GM04503 (cell line): ENCODE results near the gene INHA.
A peak's percentile ranks its signal among the peaks of the same experiment; 100 is the strongest.

Experiments used
- DNase-seq: peaks from one replicate; pipeline ENCODE4 v3.0.0-alpha.2; 2012; ENCODE audit warnings: low read depth

Gene INHA

DNA sequence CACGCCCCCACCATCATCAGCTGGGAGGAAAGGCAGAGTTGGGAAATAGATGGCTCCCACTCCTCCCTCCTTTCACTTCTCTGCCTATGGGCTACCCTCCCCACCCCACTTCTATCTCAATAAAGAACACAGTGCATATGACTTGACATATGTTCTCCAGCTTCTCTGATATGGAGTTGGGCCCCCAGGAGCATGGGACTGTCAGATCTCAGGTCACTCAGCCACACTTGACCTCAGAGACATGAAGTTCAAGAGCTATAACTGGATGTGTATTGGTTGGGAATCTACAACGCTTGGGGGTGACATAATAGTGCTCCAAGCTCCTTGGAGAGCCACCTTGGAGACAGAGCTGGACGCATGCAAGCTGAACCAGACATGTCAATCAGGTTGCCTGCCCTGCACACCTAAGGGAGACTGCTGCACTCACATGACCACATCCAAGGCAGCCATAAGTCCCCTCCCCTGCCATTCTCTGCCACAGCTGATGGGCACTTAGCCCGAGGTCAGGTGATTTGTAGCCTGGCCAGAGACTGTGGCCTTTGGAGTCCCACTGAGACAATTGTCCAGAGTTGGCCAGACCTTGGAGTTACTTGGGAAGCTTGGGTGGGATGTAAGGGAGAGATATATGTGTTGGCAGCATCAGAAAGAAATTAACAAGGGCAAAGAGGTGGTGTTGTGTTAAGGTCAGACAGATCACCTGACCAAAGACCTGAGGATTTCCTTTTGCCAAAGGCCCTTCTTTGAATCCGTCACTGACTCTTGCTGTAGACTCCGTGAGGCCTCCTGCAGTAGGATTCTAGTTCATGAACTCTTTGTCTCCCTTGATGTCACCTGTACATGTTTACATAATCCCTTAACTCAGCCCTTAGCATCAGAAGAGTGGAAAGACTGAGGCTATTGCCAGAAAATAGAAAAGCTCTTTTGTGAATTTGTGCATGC is 3.7 kb downstream of the INHA start:
- DNase-seq = no peak

DNA sequence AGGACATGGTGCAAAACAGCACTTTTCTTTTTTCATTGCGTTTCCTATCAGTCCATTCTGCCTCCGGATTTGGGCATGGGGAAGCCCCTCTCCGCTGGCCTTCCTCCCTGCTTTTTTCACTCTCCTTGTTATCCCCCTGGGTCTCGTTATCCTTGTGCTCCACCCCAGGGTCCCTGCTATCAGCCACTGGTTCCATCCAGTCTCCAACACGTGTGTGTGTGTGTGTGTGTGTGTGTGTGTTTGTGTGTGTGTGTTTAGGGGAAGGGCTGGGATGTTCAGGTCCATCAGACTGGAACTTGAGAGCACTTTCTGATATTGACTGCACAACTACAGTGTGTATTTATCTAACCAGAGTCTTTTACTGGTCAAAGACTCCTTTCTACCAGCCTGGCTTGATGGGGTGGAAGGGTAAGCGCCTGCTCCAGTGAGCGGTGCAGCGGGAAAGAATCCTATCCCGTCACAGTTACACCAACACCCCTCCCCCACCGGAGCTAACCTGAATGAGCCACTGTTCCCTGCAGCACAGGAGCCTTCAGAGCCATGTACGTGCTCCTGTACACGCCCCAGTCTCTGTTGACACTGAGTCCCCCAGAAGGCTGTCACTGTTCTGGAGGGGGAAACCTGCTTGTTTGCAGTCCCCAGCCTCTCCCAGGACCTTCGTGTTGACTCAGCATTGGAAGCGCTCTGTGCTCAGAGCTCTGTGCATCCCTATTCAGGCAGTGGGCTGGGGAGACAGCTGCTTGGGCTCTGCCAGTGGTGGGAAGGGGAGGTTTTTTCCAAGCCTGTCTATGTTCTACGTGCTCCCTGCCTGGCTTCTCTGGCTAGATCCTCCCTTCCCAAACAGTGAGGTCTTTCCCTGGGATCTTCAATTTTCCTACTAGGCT is 4.6 kb downstream of the INHA start:
- DNase-seq = no peak

DNA sequence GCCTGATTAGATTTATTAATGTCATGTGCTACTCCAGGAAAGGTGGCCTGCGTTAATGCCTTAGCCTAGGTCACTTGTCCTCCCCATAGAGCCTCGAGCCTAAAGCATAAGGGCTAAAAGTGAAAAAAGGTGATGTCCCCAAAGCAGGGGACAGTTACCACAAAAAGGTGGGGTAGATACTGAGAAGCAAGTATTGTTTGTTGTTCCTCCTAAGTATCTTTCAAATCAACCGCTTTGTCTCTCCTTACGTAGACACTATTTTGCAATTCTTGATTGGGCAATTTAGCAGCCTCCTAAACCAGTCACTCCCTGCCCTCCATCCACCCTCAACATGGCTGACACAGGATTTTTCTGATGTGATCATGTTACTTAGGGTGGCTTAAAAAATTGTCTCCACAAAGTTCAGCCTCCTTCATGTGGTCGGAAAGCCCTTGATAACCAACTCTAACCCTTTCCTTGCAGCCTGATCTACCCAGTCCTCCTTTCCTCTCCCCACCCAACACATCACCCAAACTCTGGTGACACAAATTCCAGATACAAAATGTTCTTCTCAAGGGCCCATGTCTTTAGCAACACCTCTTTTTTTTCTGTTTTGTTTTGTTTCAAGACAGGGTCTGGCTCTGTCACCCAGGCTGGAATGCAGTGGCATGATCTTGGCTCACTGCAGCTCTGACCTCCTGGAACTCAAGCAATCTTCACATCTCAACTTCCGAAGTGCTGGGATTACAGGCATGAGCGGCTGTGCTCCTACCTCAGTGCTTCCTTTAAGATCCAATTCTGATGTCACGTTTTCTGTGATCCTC is 6.9 kb downstream of the INHA start:
- DNase-seq = no peak

DNA sequence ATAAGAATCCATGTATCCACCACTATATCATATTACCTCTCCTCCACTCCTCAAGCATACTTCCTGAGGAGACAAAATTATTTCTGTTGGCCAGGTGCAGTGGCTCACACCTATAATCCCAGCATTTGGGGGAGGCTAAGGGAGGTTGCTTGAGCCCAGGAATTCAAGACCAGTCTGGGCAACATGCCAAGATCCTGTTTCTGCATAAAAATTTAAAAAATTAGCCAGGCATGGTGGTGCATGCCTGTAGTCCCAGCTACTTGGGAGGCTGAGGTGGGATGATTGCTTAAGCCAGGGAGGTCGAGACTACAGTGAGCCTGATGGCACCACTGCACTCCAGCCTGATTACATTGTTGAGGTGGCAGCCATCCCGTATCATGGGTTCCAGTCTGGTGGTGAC is 9.2 kb downstream of the INHA start:
- DNase-seq = no peak

DNA sequence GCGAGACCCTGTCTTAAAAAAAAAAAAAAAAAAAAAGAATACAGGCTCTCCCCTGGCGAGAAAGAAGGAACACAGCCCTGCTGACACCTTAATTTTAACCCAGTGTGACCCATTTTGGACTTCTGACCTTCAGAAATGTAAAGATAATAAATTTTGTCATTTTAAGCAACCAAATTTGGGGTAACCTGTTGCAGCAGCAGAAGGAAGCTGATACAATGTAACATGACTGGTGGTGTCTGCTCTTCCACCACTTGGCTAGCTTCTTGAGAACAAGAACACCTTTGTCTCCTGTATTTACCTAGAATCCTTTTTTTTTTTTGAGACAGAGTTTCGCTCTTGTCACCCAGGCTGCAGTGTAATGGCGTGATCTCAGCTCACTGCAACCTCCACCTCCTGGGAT is 19.0 kb downstream of the INHA start:
- DNase-seq = no peak

DNA sequence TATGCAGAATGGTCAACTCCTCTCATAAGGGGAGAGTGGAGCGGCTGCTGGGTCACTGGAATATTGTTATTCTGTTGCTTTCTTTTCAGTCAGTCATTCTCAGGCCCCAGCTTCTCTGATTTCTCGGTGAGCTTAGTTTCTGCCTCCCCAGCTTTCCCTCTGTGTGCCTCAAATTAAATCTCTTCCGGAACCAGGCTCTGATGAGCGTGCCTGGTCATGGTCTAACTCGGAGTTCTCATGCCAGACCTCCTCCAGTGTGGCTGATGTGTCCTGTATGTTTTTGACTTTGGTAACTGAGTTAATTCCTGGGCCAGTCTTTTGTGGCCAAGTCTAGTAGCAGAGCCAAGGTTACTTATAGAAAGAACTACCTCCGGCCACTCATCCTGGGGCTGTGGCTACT is 20.6 kb downstream of the INHA start:
- DNase-seq = no peak

DNA sequence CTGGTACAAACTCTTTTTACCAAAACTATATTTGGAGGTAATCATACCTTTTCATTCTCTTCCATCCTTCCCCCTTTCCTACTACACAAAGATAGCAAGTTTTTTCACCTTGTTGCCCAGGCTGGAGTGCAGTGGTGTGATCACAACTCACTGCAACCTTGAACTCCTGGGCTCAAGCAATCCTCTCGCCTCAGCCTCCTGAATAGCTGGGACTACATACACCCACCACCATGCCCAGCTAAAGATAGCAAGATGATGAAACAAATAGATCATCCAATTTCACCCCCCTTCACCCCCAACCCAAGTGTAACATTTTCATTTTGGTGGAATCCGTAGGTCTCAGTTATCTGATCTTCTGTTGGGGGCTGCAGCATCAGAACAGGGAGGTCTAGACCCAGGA is 21.0 kb downstream of the INHA start:
- DNase-seq = no peak

DNA sequence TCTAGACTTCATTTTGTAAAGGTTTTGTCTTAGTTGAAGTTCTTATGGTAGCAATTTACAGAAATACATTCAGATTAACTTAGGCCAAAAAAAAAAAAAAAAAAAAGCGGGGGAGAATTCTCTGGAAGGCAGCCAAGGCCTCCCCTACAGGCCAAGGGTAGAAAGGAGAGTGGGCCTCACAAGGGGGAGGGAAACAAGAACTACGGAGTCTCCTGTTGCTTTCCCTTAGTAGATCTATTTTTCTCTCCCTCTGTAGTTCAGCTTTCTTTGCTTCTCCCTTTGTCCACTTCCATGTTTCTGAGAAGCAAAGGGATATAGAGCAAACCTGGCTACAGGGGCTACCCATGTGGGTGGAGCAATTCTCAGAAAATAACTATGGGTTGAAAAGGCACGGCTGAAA is 23.1 kb downstream of the INHA start:
- DNase-seq = no peak

DNA sequence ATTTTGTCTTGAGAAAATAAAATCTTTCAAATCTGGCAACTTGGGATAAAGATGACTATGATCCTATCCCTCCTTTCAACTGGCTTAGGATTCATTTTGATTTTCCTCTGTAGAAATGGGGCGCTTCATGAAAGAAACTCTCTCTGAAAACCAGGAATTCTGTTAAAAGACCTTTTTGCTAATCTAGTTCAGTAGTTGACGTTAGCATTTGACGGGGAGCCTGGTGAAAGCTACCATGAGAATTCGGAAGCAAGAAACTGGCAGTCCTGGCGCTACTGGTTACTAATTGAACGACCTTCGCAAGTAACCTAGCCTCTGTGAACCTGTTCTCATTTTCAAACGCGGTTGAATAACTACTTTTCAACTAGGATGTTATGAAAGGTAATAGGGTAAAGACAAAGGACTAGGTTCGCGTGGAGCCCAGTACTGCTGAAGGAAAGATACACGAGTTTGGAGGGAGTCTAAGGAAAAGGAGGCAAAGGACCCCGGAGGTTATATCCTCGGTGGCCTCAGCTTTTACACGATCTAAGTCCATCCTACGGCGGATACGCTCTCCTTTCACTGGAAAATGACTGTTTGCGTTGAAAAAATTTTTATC is 24.9 kb downstream of the INHA start:
- DNase-seq = no peak

DNA sequence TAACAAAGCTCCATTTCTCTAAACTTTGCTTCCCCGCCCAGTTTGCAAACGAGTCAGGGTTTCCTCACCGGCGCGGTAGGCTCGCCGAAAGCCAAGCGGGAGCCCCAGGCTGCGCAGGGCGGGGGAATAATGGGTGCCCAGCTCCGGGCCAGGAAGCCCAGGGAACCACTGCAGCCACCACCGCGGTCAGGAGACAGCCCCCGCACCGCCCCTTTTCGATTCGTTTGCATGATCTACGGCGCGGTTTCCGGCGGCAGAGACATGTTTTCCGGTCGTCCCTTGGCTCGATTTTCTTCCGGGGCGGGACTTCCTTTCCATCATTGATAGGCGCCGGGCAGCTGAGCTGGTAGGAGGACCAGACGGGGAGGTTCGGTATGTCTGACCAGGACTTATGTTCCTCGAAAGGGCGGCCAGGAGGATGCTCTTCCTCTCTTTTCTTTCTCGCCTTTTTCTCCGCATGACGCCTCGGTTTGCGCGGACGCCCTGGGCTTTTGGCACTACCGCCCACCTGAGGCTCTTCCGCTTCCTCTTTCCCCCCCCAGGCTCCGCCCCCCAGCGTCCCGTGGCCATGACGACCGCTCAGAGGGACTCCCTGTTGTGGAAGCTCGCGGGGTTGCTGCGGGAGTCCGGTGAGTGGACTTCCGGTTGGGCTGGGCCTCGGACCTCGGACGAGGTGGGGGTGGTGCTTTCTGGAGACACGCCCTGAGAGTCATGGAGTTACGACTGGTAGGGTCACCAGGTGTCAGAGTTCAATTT is 25.6 kb downstream of the INHA start, which contains the start of gene STK11IP:
Gene STK11IP (plus strand): TSS at position 306 of the 756 bp plus-strand sequence. CDS start 263 bp downstream, at position 569.
- DNase-seq = peak; percentile 84

DNA sequence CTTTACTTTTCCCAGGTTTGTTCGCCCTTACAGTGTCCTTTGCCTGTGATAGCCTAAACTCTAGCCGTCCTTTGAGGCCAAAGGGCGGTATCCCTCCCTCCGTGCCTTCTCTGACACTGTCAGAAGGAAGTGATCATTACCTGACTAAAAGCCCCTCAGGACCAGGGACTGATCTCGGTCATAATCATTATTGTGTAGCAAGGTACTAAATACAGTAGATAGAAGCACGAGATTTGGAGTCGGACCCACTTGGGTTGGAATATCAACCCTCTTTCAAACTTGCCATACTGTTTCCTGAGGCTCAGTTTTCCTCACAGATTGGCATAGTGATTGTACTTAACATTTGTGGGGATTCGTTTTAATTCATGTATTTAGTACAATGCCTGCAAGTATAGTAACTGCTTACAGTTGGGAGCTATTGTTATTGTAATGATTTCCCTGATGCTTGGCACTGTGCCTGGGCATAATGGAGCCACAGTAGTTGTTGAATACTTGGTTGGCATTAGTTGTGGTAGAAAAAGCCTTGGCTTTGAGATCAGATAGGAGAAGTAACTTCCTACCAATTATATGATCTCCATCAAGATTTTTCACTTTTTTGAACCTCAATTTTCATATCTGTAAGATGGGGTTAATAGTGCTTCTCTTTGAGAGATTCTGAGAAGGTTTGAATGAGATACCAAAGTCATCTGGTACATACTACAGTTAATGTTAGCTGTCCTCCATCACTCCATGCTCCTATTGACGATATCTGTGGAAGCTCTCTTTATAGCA is 26.4 kb downstream of the INHA start:
- DNase-seq = no peak

DNA sequence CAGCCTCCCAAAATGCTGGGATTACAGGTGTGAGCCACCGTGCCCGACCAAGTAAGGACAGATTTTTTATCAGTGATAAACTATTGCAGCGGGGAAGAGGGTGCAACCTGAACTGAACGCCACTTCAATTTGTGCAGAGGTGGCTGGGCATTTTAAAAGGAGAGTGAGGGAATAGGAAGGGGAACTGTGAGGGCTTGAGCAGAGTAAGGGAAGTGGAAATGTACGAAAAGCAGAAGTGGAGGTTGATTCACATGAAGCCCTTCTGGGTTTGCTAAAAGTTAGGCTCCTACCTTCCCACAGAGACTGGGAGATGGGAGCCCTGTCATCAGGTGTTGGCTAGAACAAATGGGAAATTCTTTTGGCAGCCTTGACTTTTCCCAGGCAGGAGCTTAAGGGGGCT is 31.7 kb downstream of the INHA start:
- DNase-seq = no peak

DNA sequence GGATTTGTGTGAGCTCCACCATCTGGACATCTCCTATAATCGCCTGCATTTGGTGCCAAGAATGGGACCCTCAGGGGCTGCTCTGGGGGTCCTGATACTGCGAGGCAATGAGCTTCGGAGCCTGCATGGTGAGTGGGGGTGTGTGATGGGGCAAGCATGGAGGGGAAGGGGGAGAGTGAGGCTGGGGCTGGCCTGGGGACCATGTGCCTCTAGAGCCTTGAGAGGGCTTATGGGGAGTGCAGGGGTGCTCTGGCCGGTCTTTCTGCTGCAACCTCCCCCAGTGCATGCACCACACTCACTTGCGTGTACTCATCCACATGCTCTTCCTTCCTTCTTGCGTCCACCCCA is 33.5 kb downstream of the INHA start:
- DNase-seq = no peak

DNA sequence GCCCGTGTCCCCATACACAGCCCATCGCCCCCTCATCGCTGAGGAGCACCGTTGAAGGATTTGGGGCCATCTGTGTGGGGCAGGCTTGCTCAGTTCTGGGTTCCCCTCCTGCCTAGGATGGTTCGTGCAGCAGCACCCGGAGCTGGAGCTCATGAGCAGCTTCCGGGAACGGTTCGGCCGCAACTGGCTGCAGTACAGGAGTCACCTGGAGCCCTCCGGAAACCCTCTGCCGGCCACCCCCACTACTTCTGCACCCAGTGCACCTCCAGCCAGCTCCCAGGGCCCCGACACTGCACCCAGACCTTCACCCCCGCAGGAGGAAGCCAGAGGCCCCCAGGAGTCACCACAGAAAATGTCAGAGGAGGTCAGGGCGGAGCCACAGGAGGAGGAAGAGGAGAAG is 35.8 kb downstream of the INHA start:
- no peak for DNase-seq

DNA sequence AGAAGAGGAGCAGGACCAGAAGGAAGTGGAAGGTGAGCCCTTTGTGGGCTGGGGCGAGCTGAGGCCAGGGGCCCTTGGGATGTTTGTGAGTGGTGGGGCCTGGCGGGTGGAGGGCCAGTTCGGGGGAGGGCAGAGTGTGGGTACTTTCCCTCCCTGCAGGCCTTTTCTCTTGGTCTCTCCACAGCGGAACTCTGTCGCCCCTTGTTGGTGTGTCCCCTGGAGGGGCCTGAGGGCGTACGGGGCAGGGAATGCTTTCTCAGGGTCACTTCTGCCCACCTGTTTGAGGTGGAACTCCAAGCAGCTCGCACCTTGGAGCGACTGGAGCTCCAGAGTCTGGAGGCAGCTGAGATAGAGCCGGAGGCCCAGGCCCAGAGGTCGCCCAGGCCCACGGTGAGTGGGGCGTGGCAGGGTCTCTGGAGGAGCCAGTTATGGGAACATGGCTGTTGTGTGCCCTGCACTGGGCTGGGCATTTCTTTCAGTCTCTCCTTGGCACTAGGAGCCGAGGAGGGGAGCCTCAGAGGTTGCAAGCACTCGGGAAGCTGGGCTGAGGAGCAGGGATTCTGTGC is 36.4 kb downstream of the INHA start:
- DNase-seq = no peak

DNA sequence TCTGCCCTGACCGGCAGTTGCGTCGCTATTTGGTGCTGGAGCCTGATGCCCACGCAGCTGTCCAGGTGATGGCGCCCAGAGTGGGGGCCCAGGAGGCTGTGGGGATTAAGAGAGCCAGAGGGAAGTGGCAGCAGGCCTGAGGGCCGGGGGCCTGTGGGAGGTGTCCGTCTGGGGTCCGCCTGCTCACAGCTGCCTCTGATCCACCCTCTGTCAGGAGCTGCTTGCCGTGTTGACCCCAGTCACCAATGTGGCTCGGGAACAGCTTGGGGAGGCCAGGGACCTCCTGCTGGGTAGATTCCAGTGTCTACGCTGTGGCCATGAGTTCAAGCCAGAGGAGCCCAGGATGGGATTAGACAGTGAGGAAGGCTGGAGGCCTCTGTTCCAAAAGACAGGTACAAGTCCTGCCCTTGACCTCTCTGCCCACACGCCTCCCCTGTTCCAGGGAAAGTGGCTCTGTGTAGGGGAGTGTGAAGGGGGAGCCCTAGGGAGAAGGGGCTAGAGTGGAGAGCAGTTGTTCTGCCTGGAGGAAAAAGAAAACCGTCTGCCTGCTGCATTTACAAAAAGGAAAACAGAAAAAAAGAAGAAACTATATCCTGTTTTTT is 37.1 kb downstream of the INHA start:
- no peak for DNase-seq

DNA sequence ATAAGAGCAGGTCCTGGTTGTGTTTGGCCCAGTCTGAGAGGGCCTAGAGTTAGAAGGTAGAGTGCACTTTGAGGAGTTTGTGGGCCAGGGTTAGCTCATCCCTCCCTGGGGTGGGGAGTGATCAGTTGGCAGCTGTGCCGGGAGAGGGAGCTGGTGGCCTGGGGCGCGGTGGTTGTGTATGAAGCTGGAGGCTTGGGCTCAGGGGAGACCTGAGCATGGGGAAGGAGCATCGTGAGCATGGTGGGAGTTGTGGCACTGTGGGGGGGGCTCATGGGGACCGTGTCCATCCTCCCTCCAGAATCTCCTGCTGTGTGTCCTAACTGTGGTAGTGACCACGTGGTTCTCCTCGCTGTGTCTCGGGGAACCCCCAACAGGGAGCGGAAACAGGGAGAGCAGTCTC is 39.2 kb downstream of the INHA start:
- no peak for DNase-seq

DNA sequence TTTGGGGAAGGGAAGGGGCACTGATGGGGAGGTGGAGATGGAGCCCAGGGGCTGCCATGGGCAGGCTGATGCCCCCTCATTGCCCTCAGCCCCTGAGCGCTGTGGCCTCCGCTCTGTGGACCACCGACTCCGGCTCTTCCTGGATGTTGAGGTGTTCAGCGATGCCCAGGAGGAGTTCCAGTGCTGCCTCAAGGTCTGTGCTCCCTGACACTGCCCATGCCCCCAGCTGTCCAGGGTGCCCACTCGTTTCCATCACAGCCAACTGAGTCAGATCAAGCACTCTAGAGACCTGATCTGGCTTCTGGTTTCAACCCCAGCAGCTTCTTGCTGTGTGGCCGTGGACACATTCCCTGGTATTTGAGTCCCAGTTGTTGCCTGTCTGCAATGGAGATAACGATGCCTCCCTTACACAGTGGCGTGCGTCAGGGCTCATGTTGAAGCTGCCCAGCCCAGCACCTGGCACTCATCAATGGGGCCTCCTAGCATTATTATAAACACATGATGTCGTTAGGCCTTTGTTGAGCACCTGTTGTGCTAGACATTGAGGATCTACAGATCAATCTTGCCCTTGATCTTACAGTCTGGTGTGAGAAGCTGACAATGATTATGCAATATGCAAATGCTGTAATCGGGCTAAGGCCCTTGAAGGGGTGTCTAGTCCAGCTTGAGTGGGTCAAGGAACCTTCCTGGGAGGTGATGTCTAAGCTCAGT is 39.9 kb downstream of the INHA start:
- DNase-seq = no peak
